Ishikawa (cell line): ENCODE measurements around the gene ATP8B2.

Experiments
- CEBPB ChIP-seq: IDR thresholded peaks from 2 replicates; pipeline ENCODE4 v1.6.1; 2012
- CREB1 ChIP-seq: IDR thresholded peaks from 2 replicates; pipeline ENCODE4 v1.6.1; 2012; ENCODE audit warnings: low read depth
- EGR1 ChIP-seq: IDR thresholded peaks from 2 replicates; pipeline ENCODE4 v1.6.1; 2012
- FOXM1 ChIP-seq: IDR thresholded peaks from 2 replicates; pipeline ENCODE4 v1.6.1; 2012; ENCODE audit warnings: low read depth, borderline replicate concordance
- MAX ChIP-seq: IDR thresholded peaks from 2 replicates; pipeline ENCODE4 v1.6.1; 2012
- NFIC ChIP-seq: IDR thresholded peaks from 2 replicates; pipeline ENCODE4 v1.6.1; 2012
- RAD21 ChIP-seq: IDR thresholded peaks from 2 replicates; pipeline ENCODE4 v1.6.1; 2012; ENCODE audit warnings: low read depth
- REST ChIP-seq: IDR thresholded peaks from 2 replicates; pipeline ENCODE4 v1.6.1; 2012; ENCODE audit warnings: low read depth, mild to moderate bottlenecking
- TAF1 ChIP-seq: IDR thresholded peaks from 2 replicates; pipeline ENCODE4 v1.6.1; 2012; ENCODE audit warnings: low read depth, mild to moderate bottlenecking
- TCF12 ChIP-seq: IDR thresholded peaks from 2 replicates; pipeline ENCODE4 v1.6.1; 2012; ENCODE audit warnings: low read depth
- TEAD4 ChIP-seq: IDR thresholded peaks from 2 replicates; pipeline ENCODE4 v1.6.1; 2012
- YY1 ChIP-seq: IDR thresholded peaks from 2 replicates; pipeline ENCODE4 v1.6.1; 2012; ENCODE audit warnings: low read depth
- ZBTB7A ChIP-seq: IDR thresholded peaks from 2 replicates; pipeline ENCODE4 v1.6.1; 2012; ENCODE audit warnings: low read depth
- TF ChIP-seq, protein P1 (sequence below): IDR thresholded peaks from 2 replicates; pipeline ENCODE4 v1.6.1; 2012

ATP8B2 gene

GRCh38 chr1:154342132-154342531, 16.8 kb downstream of the ATP8B2 start:
- no peak for TF ChIP-seq ZBTB7A
- no peak for TF ChIP-seq REST
- TF ChIP-seq TCF12, result no peak
- TF ChIP-seq CEBPB, result no peak
- TF ChIP-seq FOXM1, result no peak
- no peak for TF ChIP-seq CREB1
- TF ChIP-seq RAD21, result no peak
- TF ChIP-seq YY1, result no peak
- TF ChIP-seq NFIC, result no peak
- no peak for TF ChIP-seq TEAD4
- TF ChIP-seq EGR1, result no peak
- TF ChIP-seq, protein P1, sequence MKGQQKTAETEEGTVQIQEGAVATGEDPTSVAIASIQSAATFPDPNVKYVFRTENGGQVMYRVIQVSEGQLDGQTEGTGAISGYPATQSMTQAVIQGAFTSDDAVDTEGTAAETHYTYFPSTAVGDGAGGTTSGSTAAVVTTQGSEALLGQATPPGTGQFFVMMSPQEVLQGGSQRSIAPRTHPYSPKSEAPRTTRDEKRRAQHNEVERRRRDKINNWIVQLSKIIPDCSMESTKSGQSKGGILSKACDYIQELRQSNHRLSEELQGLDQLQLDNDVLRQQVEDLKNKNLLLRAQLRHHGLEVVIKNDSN, result no peak
- no peak for TF ChIP-seq MAX
- TF ChIP-seq TAF1, result no peak

GRCh38 chr1:154342836-154343472, 17.6 kb downstream of the ATP8B2 start:
- TF ChIP-seq CEBPB (no peak), TCF12 (no peak), TAF1 (no peak), EGR1 (no peak), REST (no peak)

DNA sequence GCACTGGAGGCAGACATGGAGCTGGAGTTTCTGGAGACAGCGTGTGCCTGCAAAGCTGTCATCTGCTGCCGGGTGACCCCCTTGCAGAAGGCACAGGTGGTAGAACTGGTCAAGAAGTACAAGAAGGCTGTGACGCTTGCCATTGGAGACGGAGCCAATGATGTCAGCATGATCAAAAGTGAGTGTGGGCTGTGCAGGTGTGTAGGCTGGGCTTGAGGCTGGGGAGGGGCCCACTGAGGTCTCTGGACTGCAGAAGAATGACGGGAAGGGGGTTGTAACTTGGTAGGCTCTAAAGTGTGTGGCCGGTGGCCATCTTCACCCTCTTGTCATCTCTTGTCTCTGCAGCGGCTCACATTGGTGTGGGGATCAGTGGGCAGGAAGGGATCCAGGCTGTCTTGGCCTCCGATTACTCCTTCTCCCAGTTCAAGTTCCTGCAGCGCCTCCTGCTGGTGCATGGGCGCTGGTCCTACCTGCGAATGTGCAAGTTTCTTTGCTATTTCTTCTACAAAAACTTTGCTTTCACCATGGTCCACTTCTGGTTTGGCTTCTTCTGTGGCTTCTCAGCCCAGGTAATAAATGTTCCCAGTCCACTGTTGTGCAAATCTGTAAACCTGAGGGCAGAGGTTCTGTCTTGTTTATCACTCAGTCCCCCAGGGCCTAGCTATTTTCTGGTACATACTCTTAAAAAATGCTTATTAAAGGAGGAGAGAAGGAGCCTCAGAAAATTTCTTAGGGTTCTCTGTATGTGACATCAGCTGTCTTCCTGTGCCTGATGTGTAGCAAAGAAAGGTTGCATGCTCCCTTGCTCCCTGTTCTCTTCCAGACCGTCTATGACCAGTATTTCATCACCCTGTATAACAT, 19.9 kb downstream of the ATP8B2 start:
- TF ChIP-seq ZBTB7A, result no peak
- TF ChIP-seq RAD21, result peak; percentile 67

DNA sequence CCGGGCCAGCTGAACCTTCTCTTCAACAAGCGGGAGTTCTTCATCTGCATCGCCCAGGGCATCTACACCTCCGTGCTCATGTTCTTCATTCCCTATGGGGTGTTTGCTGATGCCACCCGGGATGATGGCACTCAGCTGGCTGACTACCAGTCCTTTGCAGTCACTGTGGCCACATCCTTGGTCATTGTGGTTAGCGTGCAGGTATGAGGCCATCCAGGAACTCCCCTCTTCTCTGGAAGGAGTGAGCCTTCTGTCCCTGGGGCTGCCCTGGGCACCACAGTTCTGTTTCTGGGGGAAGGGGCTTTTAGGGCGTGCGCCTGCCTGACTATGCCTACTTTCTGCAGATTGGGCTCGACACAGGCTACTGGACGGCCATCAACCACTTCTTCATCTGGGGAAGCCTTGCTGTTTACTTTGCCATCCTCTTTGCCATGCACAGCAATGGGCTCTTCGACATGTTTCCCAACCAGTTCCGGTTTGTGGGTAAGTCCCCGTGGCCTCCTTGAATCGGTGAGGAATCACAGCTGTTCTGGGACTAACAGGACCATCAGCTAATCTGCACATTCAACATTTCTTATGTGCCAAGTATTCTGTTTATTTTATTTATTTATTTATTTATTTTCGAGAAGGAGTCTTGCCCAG, 21.1 kb downstream of the ATP8B2 start:
- no peak for TF ChIP-seq REST
- TF ChIP-seq ZBTB7A, result no peak
- no peak for TF ChIP-seq CREB1
- no peak for TF ChIP-seq TEAD4

DNA sequence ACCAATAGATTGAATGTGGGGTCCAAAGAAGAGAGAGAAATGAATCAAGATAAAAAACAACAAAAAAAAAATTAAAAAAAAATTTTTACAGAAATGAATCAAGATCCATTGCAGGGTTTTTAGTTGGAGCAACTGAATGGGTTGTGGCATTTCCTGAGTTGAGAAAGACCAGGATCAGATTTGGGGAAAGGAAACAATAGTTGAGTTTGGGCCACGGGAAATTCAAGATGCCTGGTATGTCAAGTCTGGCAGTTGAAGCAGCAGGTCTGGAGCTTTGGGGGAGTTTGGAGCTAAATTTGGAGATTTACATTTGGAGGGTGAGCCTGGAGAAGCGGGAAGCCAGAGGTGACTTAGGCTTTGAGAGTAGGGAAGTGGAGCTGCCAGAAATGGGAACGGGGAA, 22.6 kb downstream of the ATP8B2 start:
- TF ChIP-seq YY1 (no peak), REST (no peak), CEBPB (no peak), EGR1 (no peak), TEAD4 (no peak), FOXM1 (no peak), ZBTB7A (no peak)
